BLaER1 treated with 17β-estradiol and CSF1 and Interleukin-3, amounts not matched to agents 10 nM and 100 nM (cell line): ENCODE measurements around the gene RSU1.

Source experiments
- H3K27ac ChIP-seq, 11 experiments: shearing (Covaris generic); formaldehyde crosslinking; 2 replicates each; pipeline ENCODE4 v1.8.1; 2022
- H3K27me3 ChIP-seq, 11 experiments: shearing (Covaris generic); formaldehyde crosslinking; 2 replicates each; pipeline ENCODE4 v1.8.1; 2022
- H3K36me3 ChIP-seq, 11 experiments: shearing (Covaris generic); formaldehyde crosslinking; 2 replicates each; pipeline ENCODE4 v1.8.1; 2022
- H3K4me1 ChIP-seq, 10 experiments: shearing (Covaris generic); formaldehyde crosslinking; 2 replicates each; pipeline ENCODE4 v1.8.1; 2022
- H3K4me2 ChIP-seq, 11 experiments: shearing (Covaris generic); formaldehyde crosslinking; 2 replicates each; pipeline ENCODE4 v1.8.1; 2022
- H3K4me3 ChIP-seq, 10 experiments: shearing (Covaris generic); formaldehyde crosslinking; 2 replicates each; pipeline ENCODE4 v1.8.1; 2022
- H3K9ac ChIP-seq, 11 experiments: shearing (Covaris generic); formaldehyde crosslinking; 2 replicates each; pipeline ENCODE4 v1.8.1; 2022
- H3K9me3 ChIP-seq, 11 experiments: shearing (Covaris generic); formaldehyde crosslinking; replicated peaks in 1 of 11; 2 replicates each; pipeline ENCODE4 v1.8.1; 2022
- H4K20me1 ChIP-seq, 11 experiments: shearing (Covaris generic); formaldehyde crosslinking; 2 replicates each; pipeline ENCODE4 v1.8.1; 2022
- Cebpa-rat ChIP-seq, 11 experiments: shearing (Covaris generic); IDR thresholded peaks; 2 replicates each; pipeline ENCODE4 v1.8.1; 2022

RSU1 gene

GRCh38 chr10:16816171-16816570, 1.1 kb downstream of the RSU1 start:
- H3K9me3 ChIP-seq: peaks cover 0 to 3% (median 0%) of the 10 kb centered on the region in 11 experiments; a peak in 3 of 22 replicates

GRCh38 chr10:16814012-16814411, 3.2 kb downstream of the RSU1 start:
- Histone ChIP-seq H3K27me3 (no peaks in the 10 kb centered on the region), H3K36me3 (peaks cover 5 to 71% (median 45%) of the 10 kb centered on the region in 11 experiments; a peak in 19 of 22 replicates), H3K4me1 (peaks cover 44 to 66% (median 56%) of the 10 kb centered on the region in 10 experiments), H3K9ac (peak overlapping the region in 1 of 11 experiments; percentile 26; a peak in 1 of 22 replicates), H3K9me3 (no peaks in the 10 kb centered on the region; a peak in 1 of 22 replicates), H4K20me1 (peaks cover 0 to 79% (median 36%) of the 10 kb centered on the region in 11 experiments; a peak in 18 of 22 replicates), H3K4me2 (peak overlapping the region; percentile 86 to 99 (median 94); a peak in 21 of 22 replicates), H3K27ac (no peak overlapping the region; a peak in 1 of 22 replicates), H3K4me3 (peak overlapping the region in 3 of 10 experiments; percentile 30 to 43 (median 38); a peak in 4 of 20 replicates)
- TF ChIP-seq Cebpa-rat (IDR thresholded peaks at IDR 0.05): no peak

More at GRCh38 chr10:16816171-16816570, 1.1 kb downstream of the RSU1 start:
- peak overlapping the region; percentile 75 to 88 (median 84) for H3K9ac ChIP-seq
- H3K36me3 ChIP-seq: peaks cover 5 to 49% (median 30%) of the 10 kb centered on the region in 11 experiments; a peak in 19 of 22 replicates
- peak overlapping the region; percentile 67 to 87 (median 80) for H3K4me3 ChIP-seq
- H3K27ac ChIP-seq: peak overlapping the region in 10 of 11 experiments; percentile 39 to 97 (median 84); a peak in 20 of 22 replicates
- H3K4me2 ChIP-seq: peak overlapping the region; percentile 86 to 99 (median 94)
- no peaks in the 10 kb centered on the region for H3K27me3 ChIP-seq
- H3K4me1 ChIP-seq: peaks cover 44 to 87% (median 63%) of the 10 kb centered on the region in 10 experiments
- peaks cover 0 to 58% (median 17%) of the 10 kb centered on the region in 11 experiments; a peak in 12 of 22 replicates for H4K20me1 ChIP-seq
- no peak for TF ChIP-seq Cebpa-rat (IDR thresholded peaks at IDR 0.05)

- no peak overlapping the region for H3K4me3 ChIP-seq
- peaks cover 0 to 92% (median 47%) of the 10 kb centered on the region in 11 experiments; a peak in 19 of 22 replicates for H4K20me1 ChIP-seq
- H3K9me3 ChIP-seq: peaks cover 0 to 5% (median 0%) of the 10 kb centered on the region in 11 experiments; a peak in 2 of 22 replicates
- no peaks in the 10 kb centered on the region for H3K27me3 ChIP-seq
- peaks cover 5 to 84% (median 59%) of the 10 kb centered on the region in 11 experiments; a peak in 19 of 22 replicates for H3K36me3 ChIP-seq
- H3K4me2 ChIP-seq: peak overlapping the region in 1 of 11 experiments; percentile 1; a peak in 2 of 22 replicates
- no peak overlapping the region for H3K9ac ChIP-seq
- peaks cover 34 to 54% (median 45%) of the 10 kb centered on the region in 10 experiments for H3K4me1 ChIP-seq
- no peak for TF ChIP-seq Cebpa-rat (IDR thresholded peaks at IDR 0.05)
- H3K27ac ChIP-seq: no peak overlapping the region
Observed at GRCh38 chr10:16812676-16813075, 4.5 kb downstream of the RSU1 start.

GRCh38 chr10:16811765-16812164, 5.5 kb downstream of the RSU1 start:
- Histone ChIP-seq H3K36me3 (peaks cover 13 to 93% (median 68%) of the 10 kb centered on the region in 11 experiments; a peak in 20 of 22 replicates), H3K4me3 (0 out of 20 replicates have a peak overlapping the region, but pooled peaks of 1 of the 10 experiments have one; percentile 9)

GRCh38 chr10:16811292-16811691, 5.9 kb downstream of the RSU1 start:
- TF ChIP-seq Cebpa-rat (IDR thresholded peaks at IDR 0.05): no peak

More at GRCh38 chr10:16811765-16812164, 5.5 kb downstream of the RSU1 start:
- H4K20me1 ChIP-seq: peaks cover 0 to 100% (median 50%) of the 10 kb centered on the region in 11 experiments; a peak in 19 of 22 replicates
- peaks cover 33 to 54% (median 45%) of the 10 kb centered on the region in 10 experiments for H3K4me1 ChIP-seq
- TF ChIP-seq Cebpa-rat (IDR thresholded peaks at IDR 0.05): no peak
- peak overlapping the region; percentile 3 to 57 (median 43); a peak in 17 of 22 replicates for H3K4me2 ChIP-seq
- no peak overlapping the region for H3K9ac ChIP-seq
- no peak overlapping the region for H3K27ac ChIP-seq
- no peaks in the 10 kb centered on the region for H3K27me3 ChIP-seq
- H3K9me3 ChIP-seq: peaks cover 0 to 8% (median 0%) of the 10 kb centered on the region in 11 experiments; a peak in 3 of 22 replicates

GRCh38 chr10:16809074-16809718, 8.0 kb downstream of the RSU1 start:
- Histone ChIP-seq H3K4me1 (peaks cover 8 to 32% (median 20%) of the 10 kb centered on the region in 10 experiments), H3K4me3 (no peak overlapping the region), H3K27me3 (no peaks in the 10 kb centered on the region), H3K9me3 (peaks cover 5 to 26% (median 12%) of the 10 kb centered on the region in 11 experiments; a peak in 15 of 22 replicates), H3K36me3 (peaks cover 29 to 99% (median 84%) of the 10 kb centered on the region in 11 experiments), H3K9ac (no peak overlapping the region), H4K20me1 (peaks cover 0 to 100% (median 51%) of the 10 kb centered on the region in 11 experiments; a peak in 19 of 22 replicates), H3K4me2 (no peak overlapping the region), H3K27ac (no peak overlapping the region)
- no peak for TF ChIP-seq Cebpa-rat (IDR thresholded peaks at IDR 0.05)

More at GRCh38 chr10:16811292-16811691, 5.9 kb downstream of the RSU1 start:
- peaks cover 0 to 8% (median 0%) of the 10 kb centered on the region in 11 experiments; a peak in 3 of 22 replicates for H3K9me3 ChIP-seq
- no peak overlapping the region for H3K9ac ChIP-seq
- H3K27ac ChIP-seq: no peak overlapping the region
- H3K4me2 ChIP-seq: peak overlapping the region in 9 of 11 experiments; percentile 3 to 57 (median 49); a peak in 10 of 22 replicates
- peaks cover 29 to 53% (median 41%) of the 10 kb centered on the region in 10 experiments for H3K4me1 ChIP-seq
- H3K4me3 ChIP-seq: 0 out of 20 replicates have a peak overlapping the region, but pooled peaks of 1 of the 10 experiments have one; percentile 9
- H3K36me3 ChIP-seq: peaks cover 14 to 98% (median 70%) of the 10 kb centered on the region in 11 experiments; a peak in 20 of 22 replicates
- H4K20me1 ChIP-seq: peaks cover 0 to 100% (median 51%) of the 10 kb centered on the region in 11 experiments; a peak in 19 of 22 replicates
- no peaks in the 10 kb centered on the region for H3K27me3 ChIP-seq

GRCh38 chr10:16804123-16804522, 13.1 kb downstream of the RSU1 start:
- H3K4me3 ChIP-seq: no peak overlapping the region
- no peak overlapping the region for H3K4me2 ChIP-seq
- peaks cover 0 to 21% (median 6%) of the 10 kb centered on the region in 10 experiments; a peak in 10 of 20 replicates for H3K4me1 ChIP-seq
- H3K9me3 ChIP-seq: peaks cover 6 to 49% (median 33%) of the 10 kb centered on the region in 11 experiments; a peak in 20 of 22 replicates
- H3K27ac ChIP-seq: no peak overlapping the region
- peaks cover 37 to 79% (median 68%) of the 10 kb centered on the region in 11 experiments for H3K36me3 ChIP-seq
- H3K27me3 ChIP-seq: no peaks in the 10 kb centered on the region
- peaks cover 0 to 94% (median 33%) of the 10 kb centered on the region in 11 experiments; a peak in 19 of 22 replicates for H4K20me1 ChIP-seq
- no peak for TF ChIP-seq Cebpa-rat (IDR thresholded peaks at IDR 0.05)
- H3K9ac ChIP-seq: no peak overlapping the region

- H3K36me3 ChIP-seq: peaks cover 43 to 80% (median 68%) of the 10 kb centered on the region in 11 experiments
- H3K27ac ChIP-seq: no peak overlapping the region
- no peaks in the 10 kb centered on the region for H3K27me3 ChIP-seq
- peaks cover 6 to 55% (median 39%) of the 10 kb centered on the region in 11 experiments; a peak in 20 of 22 replicates for H3K9me3 ChIP-seq
- no peak overlapping the region for H3K9ac ChIP-seq
- H3K4me3 ChIP-seq: no peak overlapping the region
- peaks cover 0 to 21% (median 6%) of the 10 kb centered on the region in 10 experiments; a peak in 10 of 20 replicates for H3K4me1 ChIP-seq
- H3K4me2 ChIP-seq: no peak overlapping the region
- peaks cover 0 to 94% (median 27%) of the 10 kb centered on the region in 11 experiments; a peak in 16 of 22 replicates for H4K20me1 ChIP-seq
- no peak for TF ChIP-seq Cebpa-rat (IDR thresholded peaks at IDR 0.05)
Observed at GRCh38 chr10:16803464-16803863, 13.8 kb downstream of the RSU1 start.
